ENCODE measurements around the gene MTERF1.

MTERF1 gene

GRCh38 chr7:91915401-91916050 is 35.0 kb upstream of the MTERF1 start:
- DNase-seq (ENCODE audit: low spot score), result no peak

GRCh38 chr7:91913612-91914011 is 33.1 kb upstream of the MTERF1 start:
- no peak for TF ChIP-seq CTCF (IDR thresholded peaks at IDR 0.05; ENCODE audit: extremely low read depth, missing control alignments)
- DNase-seq (ENCODE audit: low spot score), result no peak

More at GRCh38 chr7:91915401-91916050, 35.0 kb upstream of the MTERF1 start:
- TF ChIP-seq CTCF (IDR thresholded peaks at IDR 0.05; ENCODE audit: extremely low read depth, missing control alignments), result no peak

GRCh38 chr7:91912494-91912893 is 32.0 kb upstream of the MTERF1 start:
- no peak for TF ChIP-seq CTCF (IDR thresholded peaks at IDR 0.05; ENCODE audit: extremely low read depth, missing control alignments)
- DNase-seq (ENCODE audit: low spot score), result no peak

- TF ChIP-seq CTCF (IDR thresholded peaks at IDR 0.05; ENCODE audit: extremely low read depth, missing control alignments), result no peak
- no peak for DNase-seq (ENCODE audit: low spot score)
Measured at GRCh38 chr7:91911121-91911520, 30.6 kb upstream of the MTERF1 start.

GRCh38 chr7:91910171-91910570 is 29.7 kb upstream of the MTERF1 start:
- no peak for TF ChIP-seq CTCF (IDR thresholded peaks at IDR 0.05; ENCODE audit: extremely low read depth, missing control alignments)
- no peak for DNase-seq (ENCODE audit: low spot score)

GRCh38 chr7:91899563-91899962 is 19.1 kb upstream of the MTERF1 start:
- TF ChIP-seq CTCF (IDR thresholded peaks at IDR 0.05; ENCODE audit: extremely low read depth, missing control alignments), result no peak
- no peak for DNase-seq (ENCODE audit: low spot score)

- no peak for DNase-seq (ENCODE audit: low spot score)
- no peak for TF ChIP-seq CTCF (IDR thresholded peaks at IDR 0.05; ENCODE audit: extremely low read depth, missing control alignments)
Measured at GRCh38 chr7:91898240-91898992, 17.9 kb upstream of the MTERF1 start.

All from GM20000 (cell line).